Activated T-helper 9 cell treated with anti-CD3 and anti-CD28 coated beads, Interleukin-2, amount 50 U/mL, for 16 hours (primary cell): ENCODE data around the gene LILRA2.
"Not testable (repeated sequence)": the region's sequence is repeated elsewhere in the genome, so short reads cannot be mapped to it uniquely, and the experiment has no call there.

Source experiments
- DNase-seq: peaks from one replicate; pipeline ENCODE4 v3.0.0-alpha.2; 2020; ENCODE audit warnings: low read depth

Gene LILRA2

GRCh38 chr19:54609356-54609791 lies 35.8 kb downstream of the LILRA2 start:
- no peak for DNase-seq

GRCh38 chr19:54612428-54612827 lies 38.8 kb downstream of the LILRA2 start:
- DNase-seq = no peak

DNA sequence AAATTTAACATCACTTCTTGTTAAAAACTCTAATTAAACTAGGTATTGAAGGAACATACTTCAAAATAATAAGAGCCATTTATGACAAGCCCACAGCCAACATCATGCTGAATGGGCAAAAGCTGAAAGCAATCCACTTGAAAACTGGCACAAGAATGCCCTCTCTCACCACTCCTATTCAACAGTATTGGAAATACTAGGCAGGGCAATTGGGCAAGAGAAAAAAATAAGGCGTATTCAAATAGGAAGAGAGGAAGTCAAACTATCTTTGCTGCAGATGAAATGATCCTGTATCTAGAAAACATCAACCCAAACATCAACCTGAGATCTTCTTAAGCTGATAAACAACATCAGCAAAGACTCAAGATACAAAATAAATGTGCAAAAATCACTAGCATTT lies 41.1 kb downstream of the LILRA2 start:
- no peak for DNase-seq

- no peak for DNase-seq
These were observed 42.5 kb downstream of the LILRA2 start for GRCh38 chr19:54616057-54616456.

- no peak for DNase-seq
These were observed 43.4 kb downstream of the LILRA2 start for GRCh38 chr19:54616821-54617560.

GRCh38 chr19:54620464-54620863 lies 46.9 kb downstream of the LILRA2 start:
- no peak for DNase-seq

GRCh38 chr19:54622431-54622830 lies 48.8 kb downstream of the LILRA2 start:
- DNase-seq = no peak

DNA sequence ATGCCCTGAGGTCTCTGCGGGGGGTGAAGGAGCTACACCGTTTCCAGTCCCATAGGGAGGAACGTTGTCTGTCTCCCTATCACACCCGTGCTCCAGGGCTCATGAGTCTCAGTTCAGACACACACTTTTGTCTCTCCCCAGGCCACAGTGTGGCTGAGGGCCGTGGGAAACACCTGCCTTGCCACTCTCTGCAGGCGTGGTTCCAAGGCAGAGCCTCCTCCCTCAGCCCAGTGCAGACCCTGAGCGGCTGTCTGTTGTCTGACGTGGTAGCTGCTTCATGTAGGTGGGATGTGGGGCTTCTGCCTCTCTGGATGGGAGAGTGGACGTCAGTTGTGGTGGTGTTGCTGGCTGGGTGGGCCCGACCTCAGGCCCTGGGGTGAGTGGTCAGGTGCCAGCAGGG lies 50.6 kb downstream of the LILRA2 start:
- DNase-seq = not testable (repeated sequence)

DNA sequence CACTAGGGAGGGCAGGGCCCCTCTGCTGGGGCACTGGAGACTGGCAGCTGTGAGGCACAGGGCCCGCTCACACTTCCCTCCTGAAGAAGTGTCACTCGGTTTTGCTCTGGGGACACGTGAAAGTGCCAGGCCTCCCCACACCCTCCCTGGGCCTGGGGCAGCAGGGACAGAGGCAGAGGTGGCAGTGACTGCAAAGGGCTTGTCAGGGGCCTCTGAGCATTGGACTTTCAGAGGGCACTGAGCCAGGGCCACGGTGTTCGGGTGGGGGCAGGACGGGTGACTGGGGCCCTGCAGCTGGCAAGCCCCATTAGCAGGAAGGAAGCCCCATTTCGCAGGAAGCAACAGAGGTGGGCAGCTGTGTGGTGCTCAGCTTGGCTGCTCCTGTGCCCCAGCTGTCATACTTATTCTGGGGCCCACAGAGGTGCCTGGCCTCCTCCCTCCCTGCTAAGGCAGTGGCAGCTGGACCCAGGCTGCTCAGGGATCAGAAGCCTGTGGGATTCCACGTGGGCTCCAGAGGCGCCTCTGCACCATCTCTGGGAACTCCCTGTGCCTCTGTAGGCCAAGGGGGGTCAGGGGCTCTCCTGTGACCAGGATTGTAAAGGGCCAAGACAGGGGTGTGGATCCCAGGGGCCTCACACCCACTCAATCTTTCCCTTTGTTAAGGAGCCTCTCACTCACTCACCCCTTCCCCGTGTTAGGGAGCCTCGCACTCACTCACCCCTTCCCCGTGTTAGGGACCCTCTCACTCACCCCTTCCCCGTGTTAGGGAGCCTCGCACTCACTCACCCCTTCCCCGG lies 51.5 kb downstream of the LILRA2 start:
- not testable (repeated sequence) for DNase-seq

- DNase-seq = no peak
These were observed 53.2 kb downstream of the LILRA2 start for GRCh38 chr19:54626757-54627156.

DNA sequence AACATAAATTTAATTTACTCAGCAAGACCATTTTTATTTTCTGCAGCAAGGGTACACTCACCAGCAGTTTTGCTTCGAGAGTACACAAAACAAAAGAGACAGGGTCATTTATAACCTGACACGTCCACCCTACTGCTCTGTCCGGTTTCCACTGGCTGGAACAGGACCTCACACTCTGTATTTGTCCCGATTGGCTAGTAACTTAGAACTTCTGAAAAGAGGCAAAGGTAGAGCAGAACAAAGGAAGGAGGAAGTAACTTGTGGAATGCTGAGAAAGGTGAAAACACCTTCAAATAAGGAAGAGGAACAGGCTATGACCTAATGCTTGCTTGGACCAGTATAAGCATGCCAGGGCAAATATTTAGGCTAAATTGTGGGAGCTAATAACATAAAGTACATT lies 54.3 kb downstream of the LILRA2 start:
- DNase-seq = not testable (repeated sequence)

- not testable (repeated sequence) for DNase-seq
These were observed 56.7 kb downstream of the LILRA2 start, which contains the start of gene LILRB1 for GRCh38 chr19:54630262-54630661. Gene LILRB1 (plus strand): TSS chr19:54630484. CDS start chr19:54631074, 590 bp downstream.

DNA sequence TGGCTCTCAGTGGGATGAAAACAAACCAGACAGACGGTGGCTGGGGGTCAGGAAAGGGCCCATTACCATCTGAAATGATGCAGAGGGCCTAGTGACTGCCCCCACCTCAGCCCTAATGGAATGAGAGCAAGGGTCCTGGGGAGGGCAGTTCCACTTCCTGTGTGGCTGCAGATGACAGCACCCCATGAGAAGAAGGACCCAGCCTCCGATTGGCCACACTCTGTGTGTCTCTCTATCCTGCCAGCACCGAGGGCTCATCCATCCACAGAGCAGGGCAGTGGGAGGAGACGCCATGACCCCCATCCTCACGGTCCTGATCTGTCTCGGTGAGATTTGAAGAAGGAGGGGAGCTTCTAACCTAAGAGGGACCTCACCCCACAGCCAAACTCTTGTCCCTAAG lies 57.2 kb downstream of the LILRA2 start:
- DNase-seq = no peak

GRCh38 chr19:54631489-54632337 lies 58.1 kb downstream of the LILRA2 start:
- not testable (repeated sequence) for DNase-seq

DNA sequence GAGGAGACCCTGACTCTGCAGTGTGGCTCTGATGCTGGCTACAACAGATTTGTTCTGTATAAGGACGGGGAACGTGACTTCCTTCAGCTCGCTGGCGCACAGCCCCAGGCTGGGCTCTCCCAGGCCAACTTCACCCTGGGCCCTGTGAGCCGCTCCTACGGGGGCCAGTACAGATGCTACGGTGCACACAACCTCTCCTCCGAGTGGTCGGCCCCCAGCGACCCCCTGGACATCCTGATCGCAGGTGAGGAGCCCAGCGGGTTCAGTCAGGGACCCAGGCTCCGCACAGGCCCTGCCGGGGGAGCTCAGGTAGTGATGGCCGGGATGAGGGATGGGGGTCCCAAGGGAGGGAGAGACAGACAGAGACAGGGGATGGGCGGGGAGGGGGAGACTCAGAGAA lies 58.9 kb downstream of the LILRA2 start:
- not testable (repeated sequence) for DNase-seq

DNA sequence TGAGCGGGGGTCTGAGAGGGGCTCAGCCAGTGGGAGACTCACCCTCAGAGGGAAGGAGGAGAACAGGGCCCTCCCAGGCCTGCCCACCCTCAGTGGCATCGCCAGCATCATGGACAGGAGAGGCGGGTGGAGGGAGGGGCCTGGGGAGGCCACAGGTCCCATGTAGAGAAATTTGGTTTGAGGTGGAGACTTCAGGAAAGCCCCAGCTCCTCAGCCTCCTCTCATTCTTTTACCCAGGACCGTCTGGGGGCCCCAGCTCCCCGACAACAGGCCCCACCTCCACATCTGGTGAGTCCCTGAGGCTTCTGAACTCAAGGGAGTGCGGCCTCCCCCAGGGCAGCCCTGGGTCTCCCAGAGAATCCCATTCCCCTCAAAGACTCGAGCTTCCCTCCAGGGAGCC lies 59.8 kb downstream of the LILRA2 start:
- DNase-seq = no peak

- DNase-seq = not testable (repeated sequence)
These were observed 62.5 kb downstream of the LILRA2 start for GRCh38 chr19:54636081-54636480.

DNA sequence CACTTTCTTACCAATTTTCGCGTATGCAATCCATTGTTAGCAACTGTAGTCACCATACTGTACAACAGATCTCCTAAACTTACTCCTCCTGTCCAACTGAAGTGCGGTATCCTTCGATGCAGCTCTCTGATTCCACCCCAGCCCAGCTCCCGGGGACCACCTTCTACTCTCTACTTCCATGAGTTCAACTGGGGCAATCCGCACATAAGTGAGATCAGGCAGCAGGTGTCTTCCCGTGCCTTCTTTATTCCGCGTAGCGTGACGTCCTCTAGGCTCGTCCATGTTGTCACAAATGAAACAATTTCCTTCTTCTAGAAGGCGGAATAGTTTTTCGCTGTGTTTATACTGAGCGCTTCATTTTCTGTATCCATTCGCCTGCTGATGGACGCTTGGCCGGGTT lies 65.1 kb downstream of the LILRA2 start:
- DNase-seq = no peak
